ENCODE measurements around the gene DPY19L1.

- TF ChIP-seq, protein P1, sequence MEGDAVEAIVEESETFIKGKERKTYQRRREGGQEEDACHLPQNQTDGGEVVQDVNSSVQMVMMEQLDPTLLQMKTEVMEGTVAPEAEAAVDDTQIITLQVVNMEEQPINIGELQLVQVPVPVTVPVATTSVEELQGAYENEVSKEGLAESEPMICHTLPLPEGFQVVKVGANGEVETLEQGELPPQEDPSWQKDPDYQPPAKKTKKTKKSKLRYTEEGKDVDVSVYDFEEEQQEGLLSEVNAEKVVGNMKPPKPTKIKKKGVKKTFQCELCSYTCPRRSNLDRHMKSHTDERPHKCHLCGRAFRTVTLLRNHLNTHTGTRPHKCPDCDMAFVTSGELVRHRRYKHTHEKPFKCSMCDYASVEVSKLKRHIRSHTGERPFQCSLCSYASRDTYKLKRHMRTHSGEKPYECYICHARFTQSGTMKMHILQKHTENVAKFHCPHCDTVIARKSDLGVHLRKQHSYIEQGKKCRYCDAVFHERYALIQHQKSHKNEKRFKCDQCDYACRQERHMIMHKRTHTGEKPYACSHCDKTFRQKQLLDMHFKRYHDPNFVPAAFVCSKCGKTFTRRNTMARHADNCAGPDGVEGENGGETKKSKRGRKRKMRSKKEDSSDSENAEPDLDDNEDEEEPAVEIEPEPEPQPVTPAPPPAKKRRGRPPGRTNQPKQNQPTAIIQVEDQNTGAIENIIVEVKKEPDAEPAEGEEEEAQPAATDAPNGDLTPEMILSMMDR (conservative IDR thresholded peaks at IDR 0.05) = no peak
- TF ChIP-seq ZFX (IDR thresholded peaks at IDR 0.05) = no peak
Observed at GRCh38 chr7:35012160-35012559, 25.1 kb downstream of the DPY19L1 start.

Measured in C4-2B (cell line).